ENCODE measurements around the gene MARCHF7. TPM values are rescaled to one million over a fixed set of nuclear protein-coding genes. Genes with fewer than 3 reads are reported as not detected.

The MARCHF7 gene
- total and polyA plus RNA-seq, 2 donors (not counting 1 experiment from before 2014, with no cell fraction given) = 65.6 to 97.1 TPM

DNA sequence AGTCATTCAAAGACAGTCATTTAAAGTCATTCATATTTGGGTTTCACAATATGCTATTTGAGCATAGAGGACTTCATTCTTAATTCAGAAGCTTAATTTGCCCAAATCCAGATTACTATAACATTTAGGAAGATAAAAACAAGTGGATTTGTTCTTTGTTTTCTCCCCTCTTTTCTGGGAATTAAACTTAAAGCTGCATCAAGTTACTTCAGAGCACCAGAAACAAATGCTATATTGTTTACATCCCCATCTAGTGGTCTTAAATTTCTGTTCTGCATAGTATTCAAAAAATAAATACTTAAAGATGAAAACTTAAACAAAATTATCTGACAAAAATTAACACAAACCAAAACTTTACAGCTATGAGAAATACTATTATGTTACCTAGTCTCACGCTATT is 34.7 kb upstream of the MARCHF7 start:
- no peak overlapping the region for H2AFZ ChIP-seq (ENCODE audit: low read length)
- H3K4me3 ChIP-seq (replicated peaks in 1 of 4; ENCODE audit: control extremely low read depth in 1 of 4, insufficient read depth in 1 of 4, low read depth in 3 of 4, low read length in 4 of 4) = no peak overlapping the region
- no peak overlapping the region for H3K9ac ChIP-seq (ENCODE audit: insufficient read depth, low read length)
- no peaks in the 10 kb centered on the region for H3K9me3 ChIP-seq (ENCODE audit: control insufficient read depth, insufficient read depth, low read depth, low read length)
- TF ChIP-seq CTCF (conservative IDR thresholded peaks at IDR 0.05 in 1 of 2, IDR thresholded peaks at IDR 0.05 in 1 of 2; ENCODE audit: low read depth in 1 of 2, low read length in 2 of 2) = peak in 1 of 2 donors; percentile 41
- TF ChIP-seq EZH2 (IDR thresholded peaks at IDR 0.05; ENCODE audit: low read length, missing control alignments) = no peak
- H3K4me2 ChIP-seq (ENCODE audit: extremely low read depth, insufficient read depth, low read length) = no peak overlapping the region
- no peaks in the 10 kb centered on the region for H3K36me3 ChIP-seq (ENCODE audit: control insufficient read depth, insufficient read depth, low read length)
- H3K4me1 ChIP-seq (ENCODE audit: control insufficient read depth, extremely low read depth, insufficient read depth, low read length) = no peaks in the 10 kb centered on the region
- H3K79me2 ChIP-seq (ENCODE audit: control insufficient read depth, insufficient read depth, low read length) = no peaks in the 10 kb centered on the region
- DNase-seq (ENCODE audit: low read depth in 2 of 2) = peak; percentile 22 to 64
- H3K27ac ChIP-seq (ENCODE audit: insufficient read depth, low read length) = no peak overlapping the region
- no peaks in the 10 kb centered on the region for H4K20me1 ChIP-seq (ENCODE audit: control insufficient read depth, extremely low read depth, insufficient read depth, low read length)
- no peaks in the 10 kb centered on the region for H3K27me3 ChIP-seq (ENCODE audit: control insufficient read depth, insufficient read depth, low read length)

- Histone ChIP-seq H4K20me1 (ENCODE audit: control insufficient read depth, extremely low read depth, insufficient read depth, low read length) (no peaks in the 10 kb centered on the region), H3K9me3 (ENCODE audit: control insufficient read depth, insufficient read depth, low read depth, low read length) (no peaks in the 10 kb centered on the region), H3K4me3 (replicated peaks in 1 of 4; ENCODE audit: control extremely low read depth in 1 of 4, insufficient read depth in 1 of 4, low read depth in 3 of 4, low read length in 4 of 4) (no peak overlapping the region), H3K4me1 (ENCODE audit: control insufficient read depth, extremely low read depth, insufficient read depth, low read length) (peaks cover 2% of the 10 kb centered on the region), H3K36me3 (ENCODE audit: control insufficient read depth, insufficient read depth, low read length) (no peaks in the 10 kb centered on the region), H3K4me2 (ENCODE audit: extremely low read depth, insufficient read depth, low read length) (no peak overlapping the region), H3K9ac (ENCODE audit: insufficient read depth, low read length) (no peak overlapping the region), H2AFZ (ENCODE audit: low read length) (no peak overlapping the region), H3K27ac (ENCODE audit: insufficient read depth, low read length) (no peak overlapping the region), H3K27me3 (ENCODE audit: control insufficient read depth, insufficient read depth, low read length) (no peaks in the 10 kb centered on the region), H3K79me2 (ENCODE audit: control insufficient read depth, insufficient read depth, low read length) (no peaks in the 10 kb centered on the region)
- no peak for DNase-seq (ENCODE audit: low read depth in 2 of 2)
- TF ChIP-seq CTCF (conservative IDR thresholded peaks at IDR 0.05 in 1 of 2, IDR thresholded peaks at IDR 0.05 in 1 of 2; ENCODE audit: low read depth in 1 of 2, low read length in 2 of 2) (no peak), EZH2 (IDR thresholded peaks at IDR 0.05; ENCODE audit: low read length, missing control alignments) (no peak)
Measured at GRCh38 chr2:159680692-159681091, 31.6 kb upstream of the MARCHF7 start.

DNA sequence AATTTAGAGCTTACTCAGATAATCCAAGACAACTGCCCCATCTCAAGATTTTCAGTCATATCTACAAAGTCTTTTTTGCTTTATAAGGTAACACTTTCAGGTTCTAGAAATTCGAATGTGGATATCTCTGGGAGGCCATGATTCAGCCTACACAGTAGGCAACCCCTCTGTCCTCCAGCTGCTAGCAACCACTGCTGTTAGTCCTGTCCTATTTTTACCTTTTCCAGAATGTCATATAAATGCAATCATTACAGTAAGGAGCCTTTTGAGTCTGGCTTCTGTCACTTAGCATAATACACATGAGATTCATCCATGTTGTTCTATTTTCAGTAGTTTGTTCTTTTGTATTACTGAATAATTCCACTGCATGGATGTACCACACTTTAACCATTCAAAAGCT is 28.5 kb upstream of the MARCHF7 start:
- no peak overlapping the region for H3K9ac ChIP-seq (ENCODE audit: insufficient read depth, low read length)
- H3K79me2 ChIP-seq (ENCODE audit: control insufficient read depth, insufficient read depth, low read length) = no peaks in the 10 kb centered on the region
- H3K27me3 ChIP-seq (ENCODE audit: control insufficient read depth, insufficient read depth, low read length) = no peaks in the 10 kb centered on the region
- TF ChIP-seq EZH2 (IDR thresholded peaks at IDR 0.05; ENCODE audit: low read length, missing control alignments) = no peak
- no peak for TF ChIP-seq CTCF (conservative IDR thresholded peaks at IDR 0.05 in 1 of 2, IDR thresholded peaks at IDR 0.05 in 1 of 2; ENCODE audit: low read depth in 1 of 2, low read length in 2 of 2)
- peaks cover 2% of the 10 kb centered on the region for H3K4me1 ChIP-seq (ENCODE audit: control insufficient read depth, extremely low read depth, insufficient read depth, low read length)
- no peak overlapping the region for H3K4me3 ChIP-seq (replicated peaks in 1 of 4; ENCODE audit: control extremely low read depth in 1 of 4, insufficient read depth in 1 of 4, low read depth in 3 of 4, low read length in 4 of 4)
- no peak overlapping the region for H3K27ac ChIP-seq (ENCODE audit: insufficient read depth, low read length)
- H3K4me2 ChIP-seq (ENCODE audit: extremely low read depth, insufficient read depth, low read length) = no peak overlapping the region
- H3K9me3 ChIP-seq (ENCODE audit: control insufficient read depth, insufficient read depth, low read depth, low read length) = no peaks in the 10 kb centered on the region
- no peak for DNase-seq (ENCODE audit: low read depth in 2 of 2)
- H4K20me1 ChIP-seq (ENCODE audit: control insufficient read depth, extremely low read depth, insufficient read depth, low read length) = no peaks in the 10 kb centered on the region
- H2AFZ ChIP-seq (ENCODE audit: low read length) = no peak overlapping the region
- H3K36me3 ChIP-seq (ENCODE audit: control insufficient read depth, insufficient read depth, low read length) = no peaks in the 10 kb centered on the region

All from fibroblast of lung (primary cell).